Neural cell (in vitro differentiated cells): ENCODE results near the gene KL.

Source experiments
- CTCF ChIP-seq: fragments of 450-650 bp; IDR thresholded peaks from 2 replicates; pipeline ENCODE4 v1.5.1; 2014; ENCODE audit warnings: antibody characterized with exemption, mild to moderate bottlenecking, moderate library complexity; ENCODE audit not compliant: poor library complexity, severe bottlenecking
- RAD21 ChIP-seq: fragments of 450-650 bp; conservative IDR thresholded peaks from 2 replicates; pipeline ENCODE4 v1.6.1; 2014; ENCODE audit warnings: antibody characterized with exemption, mild to moderate bottlenecking, moderate library complexity

GRCh38 chr13:33011828-33012470 is 4.3 kb upstream of the KL start:
- TF ChIP-seq CTCF (no peak), RAD21 (no peak)
